ENCODE results near the gene ETNPPL. TPM values are rescaled to one million over a fixed set of nuclear protein-coding genes. Genes with fewer than 3 reads are reported as not detected.

The ETNPPL gene
- not detected for total RNA-seq

DNA sequence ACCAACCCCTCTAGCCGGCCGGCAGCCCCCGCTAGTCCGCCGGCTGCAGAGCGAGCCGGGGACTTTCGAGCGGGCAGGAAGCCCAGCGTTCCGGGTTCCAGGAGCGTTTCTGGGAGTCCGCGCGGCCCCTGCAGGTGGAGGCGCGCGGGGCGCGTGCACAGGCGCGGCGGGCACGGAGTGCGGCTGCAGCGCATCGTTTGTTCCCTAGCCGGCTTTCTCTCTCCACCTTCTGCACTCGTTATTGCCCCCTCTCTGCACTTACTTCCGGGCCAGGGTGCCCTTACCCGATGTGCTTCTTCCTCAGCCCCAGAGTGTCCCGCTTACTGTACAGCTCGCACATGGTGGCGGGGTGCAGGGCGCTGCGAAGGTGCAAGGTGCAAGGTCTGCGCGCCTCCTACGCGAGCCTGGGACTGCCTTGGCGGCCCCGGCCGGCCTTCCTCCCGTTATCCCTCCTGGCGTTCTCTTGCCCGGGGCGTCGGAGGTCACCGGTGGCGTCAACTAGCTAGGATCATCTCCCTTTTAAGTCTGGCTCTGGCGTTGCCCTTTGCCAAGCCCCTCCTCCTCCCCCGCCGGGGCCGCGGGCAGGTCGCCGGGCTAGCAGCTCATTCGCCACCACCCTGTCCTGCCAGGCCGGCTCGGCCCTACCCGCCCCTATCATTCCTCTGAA is at the start of gene ETNPPL:
TSS of gene ETNPPL (minus strand) at position 495 of the 667 bp plus-strand sequence. CDS start at position 340, 155 bp downstream.
- H3K9me3 Mint-ChIP-seq (ENCODE audit: insufficient read depth) = no peaks in the 10 kb centered on the region
- H3K36me3 Mint-ChIP-seq (ENCODE audit: low read depth) = no peaks in the 10 kb centered on the region
- H3K27me3 Mint-ChIP-seq (ENCODE audit: low read depth) = peaks cover 41% of the 10 kb centered on the region
- no peak within 1 kb of the TSS for H3K27ac Mint-ChIP-seq
- ATAC-seq (peak; percentile 84), DNase-seq (peak; percentile 52)
- POLR2A ChIA-PET = no interaction called here
- CTCF ChIA-PET = no interaction called here
- H3K4me1 Mint-ChIP-seq (ENCODE audit: low read depth) = peaks cover 10% of the 10 kb centered on the region
- H3K4me3 Mint-ChIP-seq = peak within 1 kb of the TSS; percentile 72

GRCh38 chr4:108811486-108811885 is 48.6 kb upstream of the ETNPPL start:
- Mint-ChIP-seq H3K4me1 (ENCODE audit: low read depth) (no peaks in the 10 kb centered on the region), H3K36me3 (ENCODE audit: low read depth) (no peaks in the 10 kb centered on the region), H3K27ac (no peak overlapping the region), H3K9me3 (ENCODE audit: insufficient read depth) (no peaks in the 10 kb centered on the region), H3K27me3 (ENCODE audit: low read depth) (peaks cover 29% of the 10 kb centered on the region), H3K4me3 (no peak overlapping the region)
- no peak for DNase-seq
- CTCF ChIA-PET = no interaction called here
- POLR2A ChIA-PET = no interaction called here
- ATAC-seq = no peak

DNA sequence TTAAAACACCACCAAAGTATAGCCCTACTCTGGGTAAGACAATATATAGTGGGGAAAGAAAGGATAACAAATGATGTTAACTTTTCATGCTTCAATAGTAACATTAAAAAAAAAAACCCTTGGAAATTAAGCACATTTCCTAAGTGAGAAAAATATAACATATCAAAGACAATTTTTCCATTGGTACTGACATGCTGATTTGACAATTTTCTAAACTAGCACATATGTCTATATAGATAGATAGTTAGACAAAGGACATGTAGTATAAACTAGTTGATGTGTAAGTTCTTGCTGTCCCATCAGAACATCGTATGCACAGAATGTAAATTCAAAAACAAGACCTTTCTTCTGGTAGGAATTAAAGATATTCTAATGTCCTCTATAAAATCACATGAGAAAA is 47.2 kb upstream of the ETNPPL start:
- ATAC-seq = no peak
- Mint-ChIP-seq H3K9me3 (ENCODE audit: insufficient read depth) (no peaks in the 10 kb centered on the region), H3K4me1 (ENCODE audit: low read depth) (no peaks in the 10 kb centered on the region), H3K36me3 (ENCODE audit: low read depth) (no peaks in the 10 kb centered on the region), H3K4me3 (no peak overlapping the region), H3K27ac (no peak overlapping the region), H3K27me3 (ENCODE audit: low read depth) (peaks cover 23% of the 10 kb centered on the region)
- no peak for DNase-seq
- ChIA-PET CTCF (no interaction called here), POLR2A (no interaction called here)

- no peak for DNase-seq
- ATAC-seq = no peak
- H3K4me1 Mint-ChIP-seq (ENCODE audit: low read depth) = no peaks in the 10 kb centered on the region
- H3K4me3 Mint-ChIP-seq = no peak overlapping the region
- H3K27me3 Mint-ChIP-seq (ENCODE audit: low read depth) = peaks cover 6% of the 10 kb centered on the region
- no peak overlapping the region for H3K27ac Mint-ChIP-seq
- ChIA-PET POLR2A (no interaction called here), CTCF (no interaction called here)
- H3K36me3 Mint-ChIP-seq (ENCODE audit: low read depth) = no peaks in the 10 kb centered on the region
- no peaks in the 10 kb centered on the region for H3K9me3 Mint-ChIP-seq (ENCODE audit: insufficient read depth)
Measured at GRCh38 chr4:108804648-108805273, 41.9 kb upstream of the ETNPPL start.

DNA sequence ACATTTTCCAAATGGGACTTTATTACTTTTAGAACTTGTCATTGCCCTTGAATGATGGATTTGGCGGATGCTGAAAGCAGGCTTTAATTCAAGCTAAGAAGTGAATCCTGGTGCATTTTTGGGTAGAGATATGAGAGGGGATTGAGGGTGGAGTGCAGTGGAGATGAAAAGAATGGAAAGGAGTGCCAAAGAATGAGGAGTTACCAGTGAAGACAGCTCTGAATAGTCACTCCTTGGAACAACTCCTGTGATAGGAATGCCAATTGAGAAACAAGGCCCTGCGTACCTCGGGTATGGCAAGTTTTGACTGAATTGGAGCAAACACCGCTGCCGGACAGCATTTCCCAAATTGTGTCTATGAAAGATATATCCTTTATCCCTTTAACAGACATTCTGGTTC is 36.5 kb upstream of the ETNPPL start:
- CTCF ChIA-PET = no interaction called here

DNA sequence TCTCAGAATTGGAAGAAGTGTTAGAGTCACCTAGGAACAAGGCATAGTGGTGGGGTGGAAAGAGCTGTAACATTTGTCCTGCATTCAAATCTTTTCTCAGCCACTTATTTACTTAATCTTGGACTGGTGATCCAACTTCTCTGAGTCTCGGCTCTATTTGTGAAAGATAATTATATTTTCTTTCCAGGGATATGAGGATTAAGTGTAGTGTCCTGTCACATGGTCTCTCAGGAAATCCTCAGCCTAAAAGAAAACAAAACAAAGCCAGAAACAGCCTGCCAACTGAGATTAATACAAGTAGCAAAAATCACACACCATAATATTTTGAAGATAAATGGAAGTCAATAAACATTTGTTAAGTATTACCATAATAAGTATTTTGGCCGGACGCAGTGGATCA is 33.3 kb upstream of the ETNPPL start:
- Mint-ChIP-seq H3K4me1 (ENCODE audit: low read depth) (no peaks in the 10 kb centered on the region), H3K27me3 (ENCODE audit: low read depth) (peaks cover 3% of the 10 kb centered on the region), H3K27ac (no peak overlapping the region), H3K4me3 (no peak overlapping the region), H3K36me3 (ENCODE audit: low read depth) (no peaks in the 10 kb centered on the region), H3K9me3 (ENCODE audit: insufficient read depth) (no peaks in the 10 kb centered on the region)
- DNase-seq = no peak
- no peak for ATAC-seq
- CTCF ChIA-PET = no interaction called here
- POLR2A ChIA-PET = no interaction called here

More for the DNA sequence above, 36.5 kb upstream of the ETNPPL start:
- DNase-seq (no peak), ATAC-seq (no peak)
- H3K4me1 Mint-ChIP-seq (ENCODE audit: low read depth) = no peaks in the 10 kb centered on the region
- H3K4me3 Mint-ChIP-seq = no peak overlapping the region
- H3K36me3 Mint-ChIP-seq (ENCODE audit: low read depth) = no peaks in the 10 kb centered on the region
- POLR2A ChIA-PET = no interaction called here
- H3K27ac Mint-ChIP-seq = no peak overlapping the region
- no peaks in the 10 kb centered on the region for H3K9me3 Mint-ChIP-seq (ENCODE audit: insufficient read depth)
- no peaks in the 10 kb centered on the region for H3K27me3 Mint-ChIP-seq (ENCODE audit: low read depth)

GRCh38 chr4:108795733-108796132 is 32.9 kb upstream of the ETNPPL start:
- H3K4me1 Mint-ChIP-seq (ENCODE audit: low read depth) = no peaks in the 10 kb centered on the region
- no peak overlapping the region for H3K27ac Mint-ChIP-seq
- DNase-seq = no peak
- peaks cover 6% of the 10 kb centered on the region for H3K27me3 Mint-ChIP-seq (ENCODE audit: low read depth)
- no peak for ATAC-seq
- ChIA-PET POLR2A (no interaction called here), CTCF (no interaction called here)
- H3K4me3 Mint-ChIP-seq = no peak overlapping the region
- no peaks in the 10 kb centered on the region for H3K9me3 Mint-ChIP-seq (ENCODE audit: insufficient read depth)
- no peaks in the 10 kb centered on the region for H3K36me3 Mint-ChIP-seq (ENCODE audit: low read depth)

DNA sequence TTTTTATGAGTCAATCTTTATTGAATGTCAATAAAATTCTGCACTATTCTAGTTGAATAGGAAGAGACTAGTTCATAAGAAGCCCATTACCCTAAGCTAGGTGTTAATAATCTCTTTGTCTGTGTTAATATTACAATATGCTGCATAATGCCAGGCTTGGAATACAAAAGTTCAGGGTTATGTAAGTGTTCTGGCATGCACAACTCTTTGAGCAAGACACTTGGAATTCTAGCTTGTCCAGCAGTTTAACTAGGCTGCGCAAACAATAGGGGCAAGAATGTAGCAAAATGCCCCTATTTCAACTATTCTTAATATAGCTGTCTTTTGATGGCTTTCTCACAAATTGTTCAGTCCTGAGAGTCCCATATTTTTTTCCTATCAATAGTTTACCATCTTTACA is 31.3 kb upstream of the ETNPPL start:
- DNase-seq (no peak), ATAC-seq (no peak)
- CTCF ChIA-PET = no interaction called here
- POLR2A ChIA-PET = no interaction called here
- Mint-ChIP-seq H3K4me3 (no peak overlapping the region), H3K4me1 (ENCODE audit: low read depth) (no peaks in the 10 kb centered on the region), H3K36me3 (ENCODE audit: low read depth) (no peaks in the 10 kb centered on the region), H3K27me3 (ENCODE audit: low read depth) (peaks cover 6% of the 10 kb centered on the region), H3K27ac (no peak overlapping the region), H3K9me3 (ENCODE audit: insufficient read depth) (no peaks in the 10 kb centered on the region)

DNA sequence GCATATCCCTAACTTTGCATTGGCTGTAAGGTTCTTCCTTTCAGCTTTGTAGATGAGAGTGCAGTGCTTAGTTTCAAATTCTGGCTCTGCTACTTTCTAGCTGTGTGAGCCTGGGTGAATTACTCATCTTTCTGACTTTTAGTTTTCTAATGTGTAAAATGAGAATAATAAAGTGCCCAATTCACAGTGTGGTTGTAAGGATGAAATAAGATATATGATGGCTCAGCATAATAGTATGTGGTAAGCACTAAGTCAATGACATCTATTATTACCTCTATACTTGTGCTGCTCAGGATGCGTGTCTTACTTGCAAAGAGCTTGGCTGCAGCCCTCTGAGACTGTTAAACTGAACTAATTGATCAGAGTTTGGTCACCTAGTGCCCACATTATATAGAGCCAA is 30.6 kb upstream of the ETNPPL start:
- DNase-seq (no peak), ATAC-seq (no peak)
- ChIA-PET POLR2A (no interaction called here), CTCF (no interaction called here)
- Mint-ChIP-seq H3K4me1 (ENCODE audit: low read depth) (no peaks in the 10 kb centered on the region), H3K36me3 (ENCODE audit: low read depth) (no peaks in the 10 kb centered on the region), H3K27ac (no peak overlapping the region), H3K27me3 (ENCODE audit: low read depth) (peaks cover 6% of the 10 kb centered on the region), H3K4me3 (no peak overlapping the region), H3K9me3 (ENCODE audit: insufficient read depth) (no peaks in the 10 kb centered on the region)

DNA sequence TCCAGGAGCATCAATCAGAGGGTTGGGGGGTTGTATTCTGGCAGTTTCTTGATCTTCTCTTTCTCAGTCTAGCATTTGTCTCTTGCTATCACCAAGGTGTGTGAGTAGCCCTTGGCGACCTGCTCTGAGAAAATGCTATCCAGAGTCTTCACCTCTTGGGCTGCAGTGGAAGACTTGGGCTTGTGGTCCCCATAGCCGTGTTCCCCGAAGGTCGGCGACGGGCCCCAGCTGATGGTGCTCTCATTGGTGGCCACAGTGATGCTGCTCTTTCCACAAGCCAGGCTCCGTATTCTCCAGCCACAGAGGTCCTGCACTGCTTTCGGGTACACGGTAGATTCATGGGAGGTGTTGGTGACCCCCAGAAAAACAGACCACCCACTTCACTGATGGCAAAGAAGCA is 25.9 kb upstream of the ETNPPL start:
- CTCF ChIA-PET = no interaction called here
- no peak for DNase-seq
- Mint-ChIP-seq H3K36me3 (ENCODE audit: low read depth) (no peaks in the 10 kb centered on the region), H3K9me3 (ENCODE audit: insufficient read depth) (no peaks in the 10 kb centered on the region), H3K4me3 (no peak overlapping the region), H3K27me3 (ENCODE audit: low read depth) (peaks cover 6% of the 10 kb centered on the region), H3K4me1 (ENCODE audit: low read depth) (no peaks in the 10 kb centered on the region), H3K27ac (no peak overlapping the region)
- no peak for ATAC-seq
- POLR2A ChIA-PET = no interaction called here

GRCh38 chr4:108787724-108788123 is 24.9 kb upstream of the ETNPPL start:
- Mint-ChIP-seq H3K4me1 (ENCODE audit: low read depth) (no peaks in the 10 kb centered on the region), H3K9me3 (ENCODE audit: insufficient read depth) (no peaks in the 10 kb centered on the region), H3K36me3 (ENCODE audit: low read depth) (no peaks in the 10 kb centered on the region), H3K27ac (no peak overlapping the region), H3K4me3 (no peak overlapping the region), H3K27me3 (ENCODE audit: low read depth) (peaks cover 6% of the 10 kb centered on the region)
- CTCF ChIA-PET = no interaction called here
- POLR2A ChIA-PET = no interaction called here
- no peak for ATAC-seq
- no peak for DNase-seq

DNA sequence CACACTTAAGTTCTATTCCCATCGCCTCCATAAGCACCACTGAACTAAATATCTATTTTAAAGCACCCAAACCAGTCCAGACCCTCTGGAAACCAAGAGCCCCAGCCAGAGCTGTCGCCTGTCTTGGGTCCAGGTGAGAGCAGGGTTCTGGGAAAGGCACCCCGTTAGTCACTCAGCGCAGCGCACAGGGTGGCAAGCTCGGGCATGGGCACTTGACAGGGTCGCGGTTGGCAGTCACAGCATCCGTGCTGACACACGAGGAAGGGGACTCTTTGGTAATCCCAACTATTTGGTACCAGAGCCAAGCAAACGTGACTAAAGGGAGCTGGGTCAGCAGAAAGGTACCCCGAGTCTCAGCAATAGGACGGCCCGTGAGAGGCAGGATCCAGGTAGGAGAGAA is 24.3 kb upstream of the ETNPPL start:
- ATAC-seq = no peak
- H3K36me3 Mint-ChIP-seq (ENCODE audit: low read depth) = no peaks in the 10 kb centered on the region
- no peak overlapping the region for H3K4me3 Mint-ChIP-seq
- ChIA-PET POLR2A (no interaction called here), CTCF (no interaction called here)
- peaks cover 6% of the 10 kb centered on the region for H3K27me3 Mint-ChIP-seq (ENCODE audit: low read depth)
- DNase-seq = no peak
- H3K9me3 Mint-ChIP-seq (ENCODE audit: insufficient read depth) = no peaks in the 10 kb centered on the region
- H3K4me1 Mint-ChIP-seq (ENCODE audit: low read depth) = no peaks in the 10 kb centered on the region
- no peak overlapping the region for H3K27ac Mint-ChIP-seq

GRCh38 chr4:108786351-108786750 is 23.5 kb upstream of the ETNPPL start:
- CTCF ChIA-PET = no interaction called here

More at GRCh38 chr4:108786351-108786750, 23.5 kb upstream of the ETNPPL start:
- Mint-ChIP-seq H3K4me1 (ENCODE audit: low read depth) (no peaks in the 10 kb centered on the region), H3K9me3 (ENCODE audit: insufficient read depth) (no peaks in the 10 kb centered on the region), H3K27me3 (ENCODE audit: low read depth) (peaks cover 3% of the 10 kb centered on the region), H3K36me3 (ENCODE audit: low read depth) (no peaks in the 10 kb centered on the region), H3K27ac (no peak overlapping the region), H3K4me3 (no peak overlapping the region)
- POLR2A ChIA-PET = no interaction called here
- ATAC-seq (no peak), DNase-seq (no peak)

All from activated CD8-positive, alpha-beta T cell treated with anti-CD3 and anti-CD28 coated beads, Interleukin-2, amount 10 ng/mL, durations not matched to agents 7 days and 5 days (primary cell).